Glomerular visceral epithelial cell (primary cell): ENCODE measurements around the gene JMJD6.

Experiments
- DNase-seq: peaks from one replicate; pipeline ENCODE4 v3.0.0-alpha.2; 2016; ENCODE audit errors: extremely low spot score

Gene JMJD6

GRCh38 chr17:76697702-76698465 is 28.5 kb downstream of the JMJD6 start:
- peak; percentile 75 for DNase-seq

GRCh38 chr17:76696763-76697701 is 29.4 kb downstream of the JMJD6 start:
- no peak for DNase-seq

GRCh38 chr17:76695059-76695831 is 31.2 kb downstream of the JMJD6 start:
- no peak for DNase-seq

GRCh38 chr17:76691379-76692191 is 34.8 kb downstream of the JMJD6 start:
- DNase-seq = no peak

GRCh38 chr17:76690596-76691280 is 35.7 kb downstream of the JMJD6 start:
- no peak for DNase-seq

GRCh38 chr17:76689859-76690258 is 36.5 kb downstream of the JMJD6 start:
- no peak for DNase-seq

- DNase-seq = peak; percentile 69
Measured at GRCh38 chr17:76688165-76688622, 38.2 kb downstream of the JMJD6 start.

GRCh38 chr17:76687298-76688164 is 38.9 kb downstream of the JMJD6 start:
- DNase-seq = no peak

GRCh38 chr17:76686538-76687297 is 39.7 kb downstream of the JMJD6 start:
- DNase-seq = peak; percentile 39

- DNase-seq = no peak
Measured at GRCh38 chr17:76685846-76686245, 40.6 kb downstream of the JMJD6 start.

- no peak for DNase-seq
Measured at GRCh38 chr17:76685366-76685765, 41.0 kb downstream of the JMJD6 start.

GRCh38 chr17:76684756-76685155 is 41.6 kb downstream of the JMJD6 start:
- DNase-seq = no peak

GRCh38 chr17:76683921-76684745 is 42.3 kb downstream of the JMJD6 start:
- no peak for DNase-seq

- no peak for DNase-seq
Measured at GRCh38 chr17:76683011-76683755, 43.2 kb downstream of the JMJD6 start.

- no peak for DNase-seq
Measured at GRCh38 chr17:76682296-76682695, 44.1 kb downstream of the JMJD6 start.

- peak; percentile 67 for DNase-seq
Measured at GRCh38 chr17:76681222-76682137, 44.9 kb downstream of the JMJD6 start.
